HG03432 (cell line): Measurements from ENCODE around the gene EXTL2.
A peak's percentile ranks its signal among the peaks of the same experiment; 100 is the strongest.
"Not testable (repeated sequence)": the region's sequence is repeated elsewhere in the genome, so short reads cannot be mapped to it uniquely, and the experiment has no call there.

Experiments used
- ATAC-seq: cut with Tn5 transposase; IDR thresholded peaks from one replicate; pipeline ENCODE4 v1.9.1; 2021; ENCODE audit warnings: mild to moderate bottlenecking, moderate library complexity; ENCODE audit not compliant: unreplicated experiment

Gene EXTL2, protein sequence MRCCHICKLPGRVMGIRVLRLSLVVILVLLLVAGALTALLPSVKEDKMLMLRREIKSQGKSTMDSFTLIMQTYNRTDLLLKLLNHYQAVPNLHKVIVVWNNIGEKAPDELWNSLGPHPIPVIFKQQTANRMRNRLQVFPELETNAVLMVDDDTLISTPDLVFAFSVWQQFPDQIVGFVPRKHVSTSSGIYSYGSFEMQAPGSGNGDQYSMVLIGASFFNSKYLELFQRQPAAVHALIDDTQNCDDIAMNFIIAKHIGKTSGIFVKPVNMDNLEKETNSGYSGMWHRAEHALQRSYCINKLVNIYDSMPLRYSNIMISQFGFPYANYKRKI

DNA sequence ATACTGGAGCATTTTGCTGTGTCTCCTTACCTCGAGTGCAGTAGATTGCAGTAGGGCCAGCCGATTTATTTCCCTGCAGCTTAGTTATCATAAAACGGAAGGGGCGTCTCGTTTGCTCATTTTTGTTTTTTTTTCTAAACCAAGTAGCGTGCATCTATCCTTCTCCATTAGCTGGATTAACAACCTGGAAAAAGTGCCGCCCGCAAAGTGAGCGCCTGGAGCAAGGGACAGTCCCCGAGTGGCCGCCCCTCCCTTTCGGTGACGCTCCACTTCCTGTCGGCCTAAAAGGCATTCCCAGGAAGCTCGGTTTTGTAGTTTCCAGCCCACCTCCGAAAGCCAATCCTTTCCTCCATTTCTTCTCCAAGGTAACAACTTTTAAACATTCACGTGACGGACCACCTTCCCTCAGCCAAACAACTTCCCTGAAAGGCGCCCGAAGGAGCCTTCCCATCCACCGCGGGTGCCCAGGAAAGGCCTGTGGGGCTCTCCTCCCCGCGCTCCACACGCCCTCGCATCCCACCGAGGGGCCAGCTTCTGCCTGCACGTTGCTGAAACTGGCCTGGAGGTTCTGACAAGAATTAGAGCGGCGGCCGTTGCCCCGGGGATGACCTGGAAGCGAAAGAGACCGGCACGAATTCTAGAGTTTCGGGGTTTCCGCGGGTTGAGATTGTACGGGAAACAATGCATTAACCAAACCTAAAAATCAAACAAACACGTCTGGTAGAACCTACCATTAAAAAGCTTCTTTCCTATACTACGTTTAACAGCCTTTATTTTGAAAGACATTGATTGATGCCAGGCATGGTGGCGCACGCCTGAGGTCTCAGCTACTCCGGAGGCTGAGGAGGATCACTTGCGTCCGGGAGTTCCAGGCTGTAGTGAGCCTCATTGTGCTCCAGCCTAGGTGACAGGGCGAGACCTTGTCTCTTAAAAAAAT, at the start of gene EXTL2:
Gene EXTL2, minus strand, starts transcription at position 240 of the 937 bp plus-strand sequence. CDS start 6,085 bp downstream, outside the sequence.
- peak; percentile 46 for ATAC-seq

DNA sequence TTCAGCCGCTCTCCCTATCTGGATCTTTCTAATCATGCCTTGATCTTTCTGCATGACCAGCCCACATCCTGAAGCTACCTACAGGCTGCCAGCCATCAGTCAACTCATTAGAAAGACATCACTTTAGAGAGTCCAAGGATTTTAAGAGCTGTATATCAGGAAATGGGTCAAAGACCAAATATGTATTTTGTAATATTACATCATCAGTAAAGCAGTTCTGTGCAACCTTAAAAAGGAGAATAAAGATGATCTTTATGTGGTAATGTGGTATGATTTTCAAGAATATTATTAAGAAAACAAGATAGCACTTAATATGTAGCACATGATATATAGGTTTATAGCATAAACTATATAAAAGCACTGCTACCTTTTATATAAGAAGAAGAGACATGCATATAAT, 48.9 kb upstream of the EXTL2 start:
- no peak for ATAC-seq

DNA sequence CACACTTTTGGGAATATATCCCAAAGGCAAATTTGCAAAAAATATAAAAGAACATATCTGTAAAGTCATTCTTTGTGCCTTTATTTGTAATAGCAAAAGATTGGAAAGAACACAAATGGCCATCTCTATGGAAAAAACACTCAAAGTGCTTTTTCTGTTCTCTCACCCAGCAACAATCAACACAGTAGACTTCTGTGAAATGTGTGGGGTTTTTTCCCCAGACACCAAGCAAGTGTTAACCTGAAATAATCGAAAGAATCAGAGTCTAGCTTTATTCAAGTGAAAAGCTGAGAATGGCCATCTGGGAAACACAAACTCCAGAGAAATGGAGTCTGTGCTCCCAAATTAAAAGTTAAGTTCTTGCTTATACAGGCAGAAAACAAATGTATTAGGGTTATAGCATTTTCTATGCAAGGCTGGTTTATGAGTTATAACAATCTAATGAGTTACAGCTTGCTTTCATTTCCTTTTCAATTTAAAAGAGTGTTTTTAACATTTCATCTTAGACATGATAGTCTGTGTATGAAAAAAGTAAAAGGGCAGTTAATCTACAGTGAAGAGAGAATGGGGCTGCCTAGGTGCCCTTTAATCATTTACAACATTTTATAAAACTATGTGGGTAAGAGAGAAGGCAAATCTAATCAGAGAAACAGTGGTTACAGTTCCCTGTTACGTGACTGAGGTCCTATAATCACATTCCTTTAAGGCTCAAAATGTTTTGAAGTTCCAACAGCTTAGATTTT, 47.8 kb upstream of the EXTL2 start:
- ATAC-seq: no peak

DNA sequence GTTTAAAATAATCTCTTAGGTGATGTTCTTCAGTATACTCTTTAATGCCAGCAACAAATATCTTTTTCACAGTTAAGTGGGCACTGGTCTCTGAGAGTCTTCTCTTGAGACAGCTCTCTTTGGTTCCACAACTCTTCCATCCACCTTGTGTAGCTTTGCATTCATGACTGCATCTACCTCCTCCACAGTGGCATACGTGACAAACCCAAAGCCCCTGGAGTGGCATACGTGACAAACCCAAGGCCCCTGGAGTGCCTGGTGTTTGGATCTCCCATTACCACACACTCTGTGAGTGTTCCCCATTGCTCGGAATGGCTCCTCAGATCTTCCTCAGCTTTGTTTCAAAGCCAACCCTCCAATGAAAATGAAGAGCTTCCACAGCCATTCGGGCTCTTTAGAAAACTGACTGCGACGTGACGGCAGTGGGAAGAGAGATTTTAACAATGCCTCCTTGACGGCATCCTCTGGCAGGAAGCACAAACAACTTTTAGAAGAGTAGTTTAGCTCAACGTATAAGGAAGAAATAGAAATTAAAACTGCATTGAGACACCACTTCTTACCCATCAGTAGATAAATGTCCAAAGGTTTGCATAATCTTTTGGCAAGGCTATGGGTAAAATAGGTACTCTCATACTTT, 47.1 kb upstream of the EXTL2 start:
- ATAC-seq: no peak

DNA sequence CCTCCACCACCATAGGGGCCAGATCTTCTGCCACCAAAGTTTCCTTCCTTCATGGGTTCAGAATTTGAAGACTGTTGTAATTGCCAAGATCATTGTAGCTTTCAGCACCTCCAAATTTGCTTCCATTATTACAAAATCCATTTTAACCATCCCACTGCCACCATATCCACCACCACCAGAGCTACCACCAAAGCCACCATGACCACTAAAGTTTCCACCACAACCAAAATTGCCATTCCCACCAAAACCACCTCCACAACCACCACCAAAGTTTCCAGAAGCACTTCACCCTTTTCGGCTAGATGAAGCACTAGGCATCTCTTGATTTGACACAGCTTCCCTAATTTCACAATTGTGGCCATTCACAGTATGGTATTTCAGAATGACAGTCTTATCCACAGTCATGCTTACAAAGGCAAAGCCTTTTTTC, 46.5 kb upstream of the EXTL2 start:
- ATAC-seq: no peak

DNA sequence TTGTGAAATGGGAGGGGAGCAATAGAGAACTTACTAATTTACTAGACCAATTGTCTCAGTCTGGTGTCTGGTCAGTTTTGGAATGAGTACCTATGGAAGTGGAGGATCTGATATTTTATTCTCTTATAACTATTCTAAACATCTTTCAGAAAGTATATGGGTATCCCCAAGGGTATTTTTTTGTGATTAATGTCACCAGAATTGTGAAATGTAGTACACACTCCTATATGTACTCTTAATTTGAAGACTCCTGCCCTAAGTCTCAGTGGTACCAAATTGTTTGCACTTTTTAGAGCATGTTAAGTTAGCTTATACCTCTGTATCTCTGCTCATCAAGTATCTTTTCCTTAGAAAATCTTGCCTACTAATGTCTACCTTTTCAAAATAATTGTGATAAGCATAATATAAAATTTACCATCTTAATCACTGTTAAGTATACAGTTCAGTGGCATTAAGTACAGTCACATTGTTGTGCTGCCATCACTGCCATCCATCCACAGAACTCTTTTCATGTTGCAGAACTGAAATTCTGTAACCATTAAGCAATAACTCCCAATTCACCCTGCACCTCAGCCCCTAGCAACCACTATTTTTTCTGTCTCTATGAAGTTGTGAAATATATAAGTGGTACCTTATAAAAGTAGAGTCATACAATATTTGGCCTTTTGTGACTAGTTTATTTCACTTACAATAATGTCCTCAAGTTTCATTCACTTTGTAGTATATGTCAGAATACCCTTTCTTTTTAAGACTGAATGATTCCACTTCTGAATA, 41.7 kb upstream of the EXTL2 start:
- no peak for ATAC-seq

DNA sequence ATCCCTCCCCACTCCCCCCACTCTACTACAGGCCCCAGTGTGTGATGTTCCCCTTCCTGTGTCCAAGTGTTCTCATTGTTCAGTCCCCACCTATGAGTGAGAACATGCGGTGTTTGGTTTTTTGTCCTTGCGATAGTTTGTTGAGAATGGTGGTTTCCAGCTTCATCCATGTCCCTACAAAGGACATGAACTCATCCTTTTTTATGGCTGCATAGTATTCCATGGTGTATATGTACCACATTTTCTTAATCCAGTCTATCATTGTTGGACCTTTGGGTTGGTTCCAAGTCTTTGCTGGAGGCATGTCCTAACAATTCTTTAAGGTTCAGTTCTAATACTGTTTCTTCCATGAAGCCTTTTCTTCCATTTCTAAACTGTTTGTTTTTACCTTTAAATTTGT, 38.9 kb upstream of the EXTL2 start:
- not testable (repeated sequence) for ATAC-seq

DNA sequence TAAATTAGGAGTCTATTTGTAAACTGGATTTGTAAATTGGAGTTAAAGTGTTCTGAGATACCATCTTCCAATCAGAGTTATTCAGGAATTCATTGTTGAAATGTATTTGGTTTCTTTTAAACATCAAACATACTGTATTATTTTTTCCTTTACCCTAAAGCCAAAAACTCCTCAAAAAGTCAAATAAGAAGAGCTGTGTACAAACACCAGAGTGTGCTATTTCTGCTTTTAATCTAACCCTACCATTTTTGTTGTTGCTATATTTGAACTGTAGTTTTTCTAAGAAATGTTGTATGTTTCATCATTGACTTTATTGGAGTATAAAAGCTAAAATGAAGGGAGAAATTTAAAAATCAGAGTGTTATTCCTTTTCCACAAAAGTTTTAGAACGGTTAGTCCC, 37.1 kb upstream of the EXTL2 start:
- ATAC-seq: no peak

DNA sequence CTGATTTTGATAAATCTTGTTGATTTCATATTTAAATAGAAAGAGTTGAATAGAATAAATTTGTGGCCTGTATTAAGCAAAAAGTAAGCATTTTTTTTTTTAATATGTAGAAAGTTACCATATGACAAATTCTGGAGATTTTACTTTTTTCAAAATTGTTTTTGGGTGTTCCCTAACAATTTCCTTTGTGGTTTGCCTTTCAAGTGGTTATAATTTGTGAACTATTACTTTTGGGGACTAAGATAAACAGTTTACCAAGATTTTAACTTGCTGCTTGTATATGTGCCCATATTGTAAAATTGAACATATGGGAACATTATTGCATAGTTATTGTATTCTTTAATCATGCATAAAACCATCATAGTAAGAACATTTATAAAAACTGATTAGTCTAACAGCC, 35.9 kb upstream of the EXTL2 start:
- no peak for ATAC-seq

DNA sequence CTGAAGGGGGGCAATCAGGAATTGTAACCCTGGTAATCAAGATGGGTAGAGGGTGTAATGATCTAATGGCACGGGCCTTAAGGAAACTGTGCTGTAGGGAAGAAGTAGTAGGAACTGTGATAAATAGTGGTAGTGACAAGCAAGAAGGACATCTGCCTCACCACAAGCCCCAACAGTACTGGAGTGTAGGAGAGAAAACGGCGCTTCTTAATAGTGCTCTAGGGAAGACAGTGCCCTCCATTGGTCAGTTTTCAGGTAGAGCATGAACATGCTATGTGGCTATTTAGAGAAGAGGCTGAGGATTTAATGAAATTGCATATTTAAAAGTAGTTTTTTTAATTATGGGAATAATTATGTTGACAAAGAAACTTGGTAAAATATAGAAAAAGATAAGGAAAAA, 33.5 kb upstream of the EXTL2 start:
- ATAC-seq: no peak

DNA sequence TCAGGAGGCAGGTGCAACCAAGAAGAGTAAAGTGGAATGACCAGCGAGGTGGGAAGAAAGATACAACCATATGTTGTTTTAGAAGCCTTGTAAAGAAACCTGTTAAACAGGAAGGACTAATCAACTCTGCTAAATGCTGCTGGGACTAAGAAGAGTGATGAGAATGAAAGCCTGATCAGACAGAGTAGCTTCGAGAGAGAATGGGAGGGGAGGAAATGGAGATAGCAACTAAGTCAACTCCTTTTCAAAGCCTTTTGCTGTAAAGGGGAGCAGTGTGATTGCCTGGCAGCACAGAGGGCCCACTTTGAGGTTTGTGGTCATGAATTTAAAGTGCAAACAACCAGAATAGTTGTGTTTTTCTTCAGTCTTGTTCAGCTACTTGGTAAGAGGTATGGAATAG, 32.6 kb upstream of the EXTL2 start:
- peak; percentile 68 for ATAC-seq

DNA sequence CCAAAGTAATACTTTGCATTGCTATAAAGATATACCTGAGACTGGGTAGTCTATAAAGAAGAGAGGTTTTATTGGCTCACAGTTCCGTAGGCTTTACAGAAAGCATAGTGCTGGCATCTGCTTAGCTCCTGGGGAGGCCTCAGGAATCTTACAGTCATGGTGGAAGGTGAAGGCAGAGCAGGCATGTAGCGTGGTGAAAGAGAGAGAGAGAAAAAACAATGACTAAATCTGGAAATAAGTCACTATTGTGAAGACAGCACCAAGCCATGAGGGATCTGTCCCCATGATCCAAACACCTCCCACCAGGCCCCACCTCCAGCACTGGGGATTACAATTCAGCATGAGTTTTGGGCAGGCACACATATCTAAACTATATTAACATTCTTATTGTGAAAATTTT, 31.6 kb upstream of the EXTL2 start:
- ATAC-seq: no peak

DNA sequence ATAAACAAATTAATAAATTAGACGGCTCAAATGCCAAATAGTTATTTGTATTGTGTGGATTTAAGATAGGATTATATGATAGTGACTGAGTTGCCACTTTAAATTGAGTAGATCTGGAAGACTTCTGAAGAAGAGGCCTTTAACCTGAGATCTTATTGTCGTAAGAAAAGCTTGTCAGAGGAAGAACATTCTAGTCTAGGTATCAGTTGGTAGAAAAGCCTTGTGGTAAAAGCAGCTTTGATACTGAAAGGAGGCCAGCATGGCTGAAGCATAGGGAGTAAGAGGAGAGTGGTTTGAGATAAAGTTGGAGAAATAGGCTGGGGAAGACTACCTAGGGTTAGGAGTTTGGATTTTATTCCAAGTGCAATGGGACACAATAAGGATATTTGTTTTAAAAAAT, 30.3 kb upstream of the EXTL2 start:
- ATAC-seq: no peak

DNA sequence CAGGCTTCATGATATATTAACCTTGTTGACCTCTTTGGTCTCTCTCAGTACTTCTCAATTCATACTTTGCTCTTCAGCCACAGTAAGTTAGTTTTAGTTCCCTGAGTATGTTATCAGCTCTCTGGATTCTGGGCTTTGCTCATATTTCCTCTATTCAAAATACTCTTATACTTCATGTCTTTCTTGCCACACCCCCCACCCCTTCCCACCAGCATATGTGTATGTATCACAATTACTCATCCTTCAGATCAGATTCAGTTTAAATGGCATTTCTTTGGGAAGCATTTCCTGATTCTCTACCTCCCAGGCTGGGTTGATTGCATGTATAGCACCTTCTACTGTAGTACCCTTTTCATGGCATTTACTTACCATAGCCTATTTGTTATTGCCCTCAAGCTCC, 29.6 kb upstream of the EXTL2 start:
- no peak for ATAC-seq

DNA sequence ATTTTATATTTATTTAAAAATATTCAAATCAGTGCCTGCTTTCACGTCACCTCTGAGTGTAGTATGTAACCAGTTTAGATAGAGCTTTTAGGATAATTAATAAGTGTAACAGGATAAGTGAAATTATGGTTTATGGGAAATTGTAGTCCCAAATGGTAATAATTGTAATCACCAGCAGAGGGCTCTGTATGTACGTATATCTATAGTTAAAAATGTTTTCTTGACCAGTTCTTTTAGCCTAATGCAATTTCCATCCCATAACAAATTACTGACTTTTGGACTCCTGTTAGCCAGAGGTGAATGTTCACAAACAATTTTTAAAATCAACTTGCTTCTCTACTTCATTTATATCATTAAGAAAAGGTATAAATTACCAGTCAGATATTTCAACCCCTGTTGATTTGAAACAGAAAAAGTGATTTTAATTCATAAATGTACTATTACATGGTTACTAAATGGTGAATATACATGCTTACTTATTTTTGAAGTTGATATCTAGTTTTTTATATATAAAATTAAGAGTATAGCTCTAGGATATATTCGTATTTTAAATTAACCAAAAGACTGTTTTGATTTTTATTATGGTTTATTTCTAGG, 26.6 kb upstream of the EXTL2 start:
- ATAC-seq: no peak

DNA sequence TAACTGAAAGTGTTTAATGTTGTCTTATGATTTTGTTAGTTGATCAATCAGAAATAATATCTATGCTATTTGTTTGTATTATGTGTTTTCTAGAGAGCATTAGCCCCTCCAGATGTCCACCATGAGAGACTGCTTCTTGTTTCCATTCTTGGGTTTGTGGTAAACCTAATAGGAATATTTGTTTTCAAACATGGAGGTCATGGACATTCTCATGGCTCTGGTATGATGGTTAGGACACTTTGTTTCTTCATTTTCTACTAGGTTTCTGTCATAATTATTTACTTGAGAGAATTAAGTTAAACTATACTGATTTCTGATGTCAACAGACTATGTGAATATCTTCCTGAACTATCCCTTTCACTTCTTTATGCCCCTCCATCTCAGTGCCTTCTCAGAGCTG, 17.4 kb upstream of the EXTL2 start:
- no peak for ATAC-seq

DNA sequence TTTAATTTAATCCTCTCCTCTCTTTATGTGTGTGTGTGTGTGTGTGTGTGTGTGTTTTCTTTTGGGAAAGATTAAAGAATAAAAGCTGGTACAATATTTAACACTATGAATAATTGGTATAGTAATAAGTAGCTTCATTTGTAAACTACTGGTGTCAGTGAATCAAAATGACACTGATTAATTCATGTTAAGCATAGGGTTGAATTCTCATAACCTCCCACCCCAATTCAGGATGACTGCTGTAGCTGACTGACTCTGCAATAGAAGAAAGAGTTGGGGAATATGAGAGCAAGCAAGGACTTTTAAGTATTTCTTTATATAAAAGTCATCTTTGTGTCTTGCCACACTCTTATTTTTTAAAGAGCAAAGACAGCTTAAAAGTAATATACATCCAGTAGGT, 14.4 kb upstream of the EXTL2 start:
- no peak for ATAC-seq

DNA sequence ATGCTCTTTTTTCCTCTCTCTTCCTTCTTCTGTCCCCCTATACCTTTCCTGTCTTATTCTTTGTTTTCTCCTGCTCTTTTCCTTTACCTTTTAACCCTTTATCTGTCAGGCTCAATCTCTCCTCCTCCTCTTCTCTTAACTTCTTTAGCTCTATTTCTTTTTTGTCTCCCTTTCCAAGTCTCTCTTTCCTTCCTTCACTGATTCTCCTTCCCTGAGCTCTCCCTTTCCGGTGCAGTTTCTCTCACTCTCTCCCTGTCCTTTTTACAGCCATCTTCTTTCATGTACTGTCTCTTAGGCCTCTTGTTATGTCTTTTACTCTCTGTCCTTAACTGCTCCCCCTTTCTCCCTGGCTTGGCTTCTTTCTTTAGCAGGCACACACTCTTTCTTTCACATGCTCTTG, 13.2 kb upstream of the EXTL2 start:
- ATAC-seq: no peak

DNA sequence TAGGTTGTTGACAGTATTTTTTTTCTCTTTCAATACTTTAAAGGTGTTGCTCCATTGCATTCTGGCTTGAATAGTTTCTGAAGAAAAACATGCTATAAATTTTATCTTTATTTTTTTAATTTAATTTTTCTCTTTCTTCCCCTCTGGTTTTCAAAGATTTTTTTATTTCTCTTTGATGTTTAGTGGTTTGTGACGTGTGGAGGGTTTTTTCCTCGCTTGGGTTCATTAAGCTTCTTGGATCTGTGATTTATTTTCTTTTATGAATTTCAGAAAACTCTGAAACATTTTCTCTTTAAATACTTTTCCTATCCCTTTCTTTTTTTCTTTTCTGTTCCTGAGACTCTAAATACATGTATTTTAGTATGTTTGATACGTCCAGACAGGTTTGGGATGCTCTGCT, 10.5 kb upstream of the EXTL2 start:
- no peak for ATAC-seq

DNA sequence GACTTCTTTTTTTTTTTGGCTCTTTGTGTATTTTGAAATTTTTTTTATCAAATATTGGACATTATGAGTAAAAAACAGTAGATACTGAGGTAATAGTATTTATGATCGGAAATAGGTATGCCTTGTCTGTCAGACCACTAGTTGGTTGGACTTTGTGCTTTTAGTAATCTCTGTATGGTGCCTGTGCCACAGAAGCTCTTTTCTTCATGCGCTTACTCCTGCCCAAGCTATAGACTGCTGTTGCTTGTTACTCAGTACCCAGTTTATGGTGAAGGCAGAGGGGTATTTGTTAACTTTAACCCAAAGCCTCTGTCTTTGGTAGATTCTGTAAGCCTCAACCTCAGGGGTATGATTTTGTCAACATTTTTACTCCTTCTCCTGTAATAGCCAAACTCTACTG, 9.9 kb upstream of the EXTL2 start:
- no peak for ATAC-seq
